SK-N-SH (cell line): ENCODE results near the gene MACO1. TPM values are rescaled to one million over a fixed set of nuclear protein-coding genes. Genes with fewer than 3 reads are reported as not detected.

ENCODE experiments used
- CTCF ChIA-PET: fragments of 300-600, 350-600 bp; formaldehyde crosslinking; extraction: SDS; loops from one replicate; lab custom pipeline; 2021; lab: Yijun Ruan, JAX
- POLR2A ChIA-PET: fragments of 350-600 bp; sonication (Branson Sonifier 250); formaldehyde crosslinking; extraction: SDS; loops from one replicate; lab custom pipeline; 2020; ENCODE audit warnings: antibody characterized with exemption, inconsistent platforms; lab: Yijun Ruan, JAX
- DNase-seq: peaks from one replicate; pipeline ENCODE4 v3.0.0; 2012
- H2AFZ ChIP-seq: fragments of 200-600 bp; sonication (generic); 2 replicates; pipeline ENCODE4 v1.8.1; 2016; ENCODE audit warnings: antibody characterized with exemption, mild to moderate bottlenecking, low read depth
- H3F3A ChIP-seq: fragments of 200-600 bp; sonication (generic); replicated peaks from 2 replicates; pipeline ENCODE3; 2016; ENCODE audit warnings: antibody characterized with exemption, mild to moderate bottlenecking; ENCODE audit not compliant: insufficient read depth
- H3K27ac ChIP-seq, 2 experiments: fragments of 200-500 bp in 1 of 2; fragments of 200-600 bp in 1 of 2; sonication (Bioruptor generic) in 1 of 2; sonication (generic), shearing (Covaris generic) in 1 of 2; 2 replicates each; pipeline versions ENCODE4 v1.5.1 to v1.6.1; 2014 to 2016; ENCODE audit warnings: low read depth in 2 of 2, inconsistent platforms in 1 of 2, low read length in 1 of 2, mild to moderate bottlenecking in 1 of 2, mixed read lengths in 1 of 2
- H3K27me3 ChIP-seq: fragments of 200-600 bp; sonication (generic), shearing (Covaris generic); 2 replicates; pipeline ENCODE4 v1.6.1; 2016; ENCODE audit warnings: mixed run types; ENCODE audit not compliant: insufficient read depth
- H3K36me3 ChIP-seq, 2 experiments: fragments of 200-500 bp in 1 of 2; fragments of 200-600 bp in 1 of 2; sonication (Bioruptor generic) in 1 of 2; sonication (generic) in 1 of 2; replicated peaks in 1 of 2; 2 replicates each; pipeline versions ENCODE3 to v1.5.1; 2014 to 2016; ENCODE audit warnings: low read length in 1 of 2, mild to moderate bottlenecking in 1 of 2; ENCODE audit not compliant: insufficient read depth in 2 of 2, control insufficient read depth in 1 of 2
- H3K4me1 ChIP-seq, 2 experiments: fragments of 200-500 bp in 1 of 2; fragments of 200-600 bp in 1 of 2; sonication (Bioruptor generic) in 1 of 2; sonication (generic), shearing (Covaris generic) in 1 of 2; 2 replicates each; pipeline versions ENCODE4 v1.5.1 to v1.6.1; 2014 to 2016; ENCODE audit warnings: low read depth in 1 of 2, low read length in 1 of 2, mixed run types in 1 of 2; ENCODE audit not compliant: insufficient read depth in 2 of 2, control insufficient read depth in 1 of 2
- H3K4me2 ChIP-seq: fragments of 200-600 bp; sonication (generic), shearing (Covaris generic); 2 replicates; pipeline ENCODE4 v1.6.1; 2017; ENCODE audit warnings: mixed run types
- H3K4me3 ChIP-seq, 2 experiments: fragments of 200-500 bp in 1 of 2; fragments of 200-600 bp in 1 of 2; sonication (Bioruptor generic) in 1 of 2; sonication (generic), shearing (Covaris generic) in 1 of 2; 2 replicates each; pipeline versions ENCODE4 v1.5.1 to v1.8.1; 2014 to 2016; ENCODE audit warnings: low read depth in 2 of 2, inconsistent platforms in 1 of 2, low read length in 1 of 2, mild to moderate bottlenecking in 1 of 2, mixed read lengths in 1 of 2, moderate library complexity in 1 of 2
- H3K79me2 ChIP-seq: fragments of 200-600 bp; sonication (generic); 2 replicates; pipeline ENCODE4 v1.8.1; 2017; ENCODE audit warnings: mild to moderate bottlenecking; ENCODE audit not compliant: insufficient read depth
- H3K9ac ChIP-seq: fragments of 200-600 bp; sonication (generic); 2 replicates; pipeline ENCODE4 v1.6.1; 2017; ENCODE audit warnings: mixed run types
- H3K9me2 ChIP-seq: fragments of 200-600 bp; sonication (generic); 2 replicates; pipeline ENCODE4 v1.6.1; 2017; ENCODE audit warnings: mixed run types
- H3K9me3 ChIP-seq: fragments of 200-600 bp; sonication (generic); 2 replicates; pipeline ENCODE4 v1.6.1; 2017; ENCODE audit warnings: mixed run types, mild to moderate bottlenecking, moderate library complexity
- H4K20me1 ChIP-seq: fragments of 200-600 bp; sonication (generic); 2 replicates; pipeline ENCODE4 v1.6.1; 2017; ENCODE audit warnings: mild to moderate bottlenecking, mixed run types; ENCODE audit not compliant: insufficient read depth
- CHD2 ChIP-seq: fragments of 150-350 bp; IDR thresholded peaks from 2 replicates; pipeline ENCODE4 v1.6.1; 2018; ENCODE audit warnings: low read length; ENCODE audit not compliant: partially characterized antibody
- EP300 ChIP-seq, 2 experiments: IDR thresholded peaks; 2 replicates each; pipeline versions ENCODE4 v1.4.0 to v1.6.1; 2012; ENCODE audit warnings: borderline replicate concordance in 1 of 2, low read depth in 1 of 2, low read length in 1 of 2
- FOXM1 ChIP-seq: IDR thresholded peaks from 2 replicates; pipeline ENCODE4 v1.4.0; 2012; ENCODE audit warnings: low read depth, mild to moderate bottlenecking
- GATA2 ChIP-seq: sonication (generic); formaldehyde crosslinking; IDR thresholded peaks from 2 replicates; pipeline ENCODE4 v1.5.0; 2020; ENCODE audit warnings: mild to moderate bottlenecking, missing genetic modification reagents
- MXI1 ChIP-seq: IDR thresholded peaks from 2 replicates; pipeline ENCODE4 v1.6.1; 2012; ENCODE audit warnings: mild to moderate bottlenecking, low read depth, low read length, improper control_type of control experiment
- PBX3 ChIP-seq: IDR thresholded peaks from 2 replicates; pipeline ENCODE4; 2012
- RAD21 ChIP-seq: IDR thresholded peaks from 2 replicates; pipeline ENCODE4 v1.6.1; 2012; ENCODE audit warnings: mild to moderate bottlenecking, low read length
- RCOR1 ChIP-seq: fragments of 150-350 bp; IDR thresholded peaks from 2 replicates; pipeline ENCODE4 v1.6.1; 2017; ENCODE audit warnings: antibody characterized with exemption, low read length
- SMC3 ChIP-seq: IDR thresholded peaks from 2 replicates; pipeline ENCODE4 v1.6.1; 2012; ENCODE audit warnings: low read depth, low read length, improper control_type of control experiment
- TAF1 ChIP-seq: IDR thresholded peaks from 2 replicates; pipeline ENCODE4 v1.6.1; 2012; ENCODE audit warnings: low read depth, mild to moderate bottlenecking, low read length, moderate library complexity, borderline replicate concordance
- WGBS: methylation state at CpG from one replicate; pipeline ENCODE4 v1.1.6; 2017; ENCODE audit warnings: low lambda C conversion rate; 5-methylcytosine and 5-hydroxymethylcytosine counted together
- polyA plus RNA-seq, 3 experiments: library from polyadenylated mRNA; depleted of rRNA; stranded (reverse); fragments of >200 nt; gene quantifications; 2 replicates each; pipeline ENCODE4 v1.2.3, GENCODE V29; 2012
- TF ChIP-seq, protein P1 (sequence below): fragments of 200-600 bp; sonication (generic); IDR thresholded peaks from 2 replicates; pipeline ENCODE4 v1.6.1; 2017; ENCODE audit warnings: antibody characterized with exemption, mild to moderate bottlenecking, moderate library complexity
- TF ChIP-seq, protein P2 (sequence below): IDR thresholded peaks from 2 replicates; pipeline ENCODE4 v1.4.0; 2012; ENCODE audit warnings: low read depth, borderline replicate concordance

Gene MACO1
- polyA plus RNA-seq, 1 of the 3 experiments (the other 2 are of a cell fraction): 6.9 TPM

- no peak for TF ChIP-seq PBX3
- TF ChIP-seq, all 33 proteins: peak for 0
Measured at GRCh38 chr1:25529518-25530185, 99.0 kb downstream of the MACO1 start (continued).

- 88% methylated on average over 17 of the region's 22 CpGs for WGBS
- no peaks in the 10 kb centered on the region for H3F3A ChIP-seq
- DNase-seq: no peak
- H3K27me3 ChIP-seq: no peaks in the 10 kb centered on the region
- no peaks in the 10 kb centered on the region for H3K4me1 ChIP-seq
- no peak overlapping the region for H3K27ac ChIP-seq
- H3K36me3 ChIP-seq: no peaks in the 10 kb centered on the region
- no peaks in the 10 kb centered on the region for H4K20me1 ChIP-seq
- TF ChIP-seq FOXM1 (no peak), EP300 (IDR thresholded peaks at IDR 0.05; ENCODE audit: borderline replicate concordance in 1 of 2, low read depth in 1 of 2, low read length in 1 of 2) (no peak), CHD2 (no peak), RAD21 (no peak), RCOR1 (no peak), SMC3 (no peak), MXI1 (no peak), GATA2 (CRISPR knock-in tag) (no peak), TAF1 (no peak)
- TF ChIP-seq, protein P1, sequence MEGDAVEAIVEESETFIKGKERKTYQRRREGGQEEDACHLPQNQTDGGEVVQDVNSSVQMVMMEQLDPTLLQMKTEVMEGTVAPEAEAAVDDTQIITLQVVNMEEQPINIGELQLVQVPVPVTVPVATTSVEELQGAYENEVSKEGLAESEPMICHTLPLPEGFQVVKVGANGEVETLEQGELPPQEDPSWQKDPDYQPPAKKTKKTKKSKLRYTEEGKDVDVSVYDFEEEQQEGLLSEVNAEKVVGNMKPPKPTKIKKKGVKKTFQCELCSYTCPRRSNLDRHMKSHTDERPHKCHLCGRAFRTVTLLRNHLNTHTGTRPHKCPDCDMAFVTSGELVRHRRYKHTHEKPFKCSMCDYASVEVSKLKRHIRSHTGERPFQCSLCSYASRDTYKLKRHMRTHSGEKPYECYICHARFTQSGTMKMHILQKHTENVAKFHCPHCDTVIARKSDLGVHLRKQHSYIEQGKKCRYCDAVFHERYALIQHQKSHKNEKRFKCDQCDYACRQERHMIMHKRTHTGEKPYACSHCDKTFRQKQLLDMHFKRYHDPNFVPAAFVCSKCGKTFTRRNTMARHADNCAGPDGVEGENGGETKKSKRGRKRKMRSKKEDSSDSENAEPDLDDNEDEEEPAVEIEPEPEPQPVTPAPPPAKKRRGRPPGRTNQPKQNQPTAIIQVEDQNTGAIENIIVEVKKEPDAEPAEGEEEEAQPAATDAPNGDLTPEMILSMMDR: no peak
- TF ChIP-seq, protein P2, sequence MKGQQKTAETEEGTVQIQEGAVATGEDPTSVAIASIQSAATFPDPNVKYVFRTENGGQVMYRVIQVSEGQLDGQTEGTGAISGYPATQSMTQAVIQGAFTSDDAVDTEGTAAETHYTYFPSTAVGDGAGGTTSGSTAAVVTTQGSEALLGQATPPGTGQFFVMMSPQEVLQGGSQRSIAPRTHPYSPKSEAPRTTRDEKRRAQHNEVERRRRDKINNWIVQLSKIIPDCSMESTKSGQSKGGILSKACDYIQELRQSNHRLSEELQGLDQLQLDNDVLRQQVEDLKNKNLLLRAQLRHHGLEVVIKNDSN: no peak
- H3K4me3 ChIP-seq: no peak overlapping the region
- POLR2A ChIA-PET: no interaction called here
- H3K9me2 ChIP-seq: no peaks in the 10 kb centered on the region
- no peaks in the 10 kb centered on the region for H3K79me2 ChIP-seq
- CTCF ChIA-PET: no interaction called here
- H3K4me2 ChIP-seq: no peak overlapping the region
- H3K9me3 ChIP-seq: no peaks in the 10 kb centered on the region
- no peak overlapping the region for H2AFZ ChIP-seq
- H3K9ac ChIP-seq: no peak overlapping the region
Measured at GRCh38 chr1:25530186-25531081, 99.7 kb downstream of the MACO1 start.
